ENCODE data around the gene BCAP29. TPM values are rescaled to one million over a fixed set of nuclear protein-coding genes. Genes with fewer than 3 reads are reported as not detected.

Gene BCAP29
- total RNA-seq, 2 experiments from 2014 or later, result 11.0 to 11.7 TPM

DNA sequence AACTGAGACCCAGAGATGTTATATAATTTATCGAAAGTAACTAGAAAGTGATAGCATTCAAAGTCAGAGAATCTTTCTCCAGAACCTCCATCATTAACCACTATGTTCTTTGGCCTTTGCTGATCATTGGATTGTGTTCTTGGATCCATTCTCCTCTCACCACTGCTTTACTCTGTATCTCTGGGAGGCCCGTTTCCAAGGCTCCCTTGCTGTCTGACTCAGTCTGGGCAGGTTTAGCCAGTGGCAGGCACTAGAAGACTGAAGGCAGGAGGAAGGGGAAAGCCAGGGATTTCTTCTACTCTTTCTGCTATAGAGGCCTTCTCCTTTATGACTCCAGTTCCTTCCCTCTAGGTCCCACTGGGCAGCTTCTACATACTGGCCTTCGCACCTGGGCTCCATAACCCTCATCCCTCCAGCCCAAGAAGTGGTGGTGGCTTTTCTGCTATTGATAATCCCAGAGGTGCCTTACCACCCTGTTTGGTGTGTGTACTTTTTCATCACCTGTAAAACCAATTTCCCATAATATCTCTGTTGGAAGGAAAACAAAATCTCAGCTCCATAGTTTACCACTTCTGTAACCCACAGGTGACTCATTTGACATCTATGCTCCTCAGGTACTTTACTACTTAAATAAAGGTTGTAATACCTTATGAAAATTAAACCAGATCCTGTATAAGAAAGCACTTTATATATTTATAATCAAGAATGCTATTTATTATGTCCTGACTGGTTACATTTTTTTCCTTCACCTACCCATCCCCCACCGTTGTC lies 36.0 kb downstream of the BCAP29 start:
- no peak overlapping the region for H3K4me3 ChIP-seq (ENCODE audit: low read length)
- CTCF ChIA-PET, result no interaction called here
- H3K9me3 ChIP-seq (ENCODE audit: control insufficient read depth in 1 of 2, insufficient read depth in 1 of 2, low read length in 2 of 2), result no peaks in the 10 kb centered on the region
- no peaks in the 10 kb centered on the region for H3K4me1 ChIP-seq (ENCODE audit: insufficient read depth, low read length)
- no peak overlapping the region for H3K4me3 Mint-ChIP-seq
- no peak overlapping the region for H3K27ac ChIP-seq (ENCODE audit: low read depth in 1 of 2, low read length in 2 of 2)
- no peaks in the 10 kb centered on the region for H3K9me3 Mint-ChIP-seq
- DNase-seq (no peak), ATAC-seq (ENCODE audit: poor library complexity) (no peak)
- TF ChIP-seq, protein P1, sequence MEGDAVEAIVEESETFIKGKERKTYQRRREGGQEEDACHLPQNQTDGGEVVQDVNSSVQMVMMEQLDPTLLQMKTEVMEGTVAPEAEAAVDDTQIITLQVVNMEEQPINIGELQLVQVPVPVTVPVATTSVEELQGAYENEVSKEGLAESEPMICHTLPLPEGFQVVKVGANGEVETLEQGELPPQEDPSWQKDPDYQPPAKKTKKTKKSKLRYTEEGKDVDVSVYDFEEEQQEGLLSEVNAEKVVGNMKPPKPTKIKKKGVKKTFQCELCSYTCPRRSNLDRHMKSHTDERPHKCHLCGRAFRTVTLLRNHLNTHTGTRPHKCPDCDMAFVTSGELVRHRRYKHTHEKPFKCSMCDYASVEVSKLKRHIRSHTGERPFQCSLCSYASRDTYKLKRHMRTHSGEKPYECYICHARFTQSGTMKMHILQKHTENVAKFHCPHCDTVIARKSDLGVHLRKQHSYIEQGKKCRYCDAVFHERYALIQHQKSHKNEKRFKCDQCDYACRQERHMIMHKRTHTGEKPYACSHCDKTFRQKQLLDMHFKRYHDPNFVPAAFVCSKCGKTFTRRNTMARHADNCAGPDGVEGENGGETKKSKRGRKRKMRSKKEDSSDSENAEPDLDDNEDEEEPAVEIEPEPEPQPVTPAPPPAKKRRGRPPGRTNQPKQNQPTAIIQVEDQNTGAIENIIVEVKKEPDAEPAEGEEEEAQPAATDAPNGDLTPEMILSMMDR (IDR thresholded peaks at IDR 0.05), result no peak
- H3K27ac Mint-ChIP-seq, result no peak overlapping the region
- no peaks in the 10 kb centered on the region for H3K27me3 ChIP-seq (ENCODE audit: control insufficient read depth in 1 of 2, insufficient read depth in 2 of 2, low read length in 2 of 2)
- H3K36me3 ChIP-seq (ENCODE audit: insufficient read depth, low read length), result peaks cover 17% of the 10 kb centered on the region
- no peaks in the 10 kb centered on the region for H3K27me3 Mint-ChIP-seq
- intact Hi-C loops (cut with DNase I, micrococcal nuclease), result no loop called here
- POLR2A ChIA-PET, result interaction anchor here (1.1 kb wide), 1 partner anchor 11 kb away, joined by 3 read pairs; no protein-coding TSS in a partner anchor
- H3K4me1 Mint-ChIP-seq (ENCODE audit: low read depth), result no peaks in the 10 kb centered on the region
- H3K36me3 Mint-ChIP-seq (ENCODE audit: low read depth), result peaks cover 54% of the 10 kb centered on the region

DNA sequence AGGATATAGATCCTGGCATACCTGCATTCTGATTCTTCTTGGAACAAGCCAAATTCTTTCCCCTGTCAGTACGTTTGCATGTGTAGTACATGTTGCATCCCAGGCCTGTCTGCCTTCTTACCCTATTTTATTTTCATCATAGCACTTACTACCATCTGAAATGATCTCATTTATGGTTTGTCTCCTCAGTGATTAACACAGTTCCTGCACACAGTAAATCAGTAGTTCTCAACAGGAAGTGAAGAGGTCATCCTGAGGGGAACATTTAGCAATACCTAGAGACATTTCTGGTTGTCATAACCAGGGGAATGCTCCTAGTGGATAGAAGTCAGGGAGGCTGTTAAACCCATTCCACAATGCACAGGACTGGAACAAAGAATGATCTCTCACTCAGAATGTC lies 42.4 kb downstream of the BCAP29 start:
- ATAC-seq (ENCODE audit: poor library complexity) (no peak), DNase-seq (peak in 1 of 14 experiments; percentile 3)
- no peaks in the 10 kb centered on the region for H3K4me1 Mint-ChIP-seq (ENCODE audit: low read depth)
- ChIA-PET POLR2A (no interaction called here), CTCF (no interaction called here)
- peaks cover 7% of the 10 kb centered on the region for H3K36me3 Mint-ChIP-seq (ENCODE audit: low read depth)
- Histone ChIP-seq H3K4me1 (ENCODE audit: insufficient read depth, low read length) (no peaks in the 10 kb centered on the region), H3K4me3 (ENCODE audit: low read length) (no peak overlapping the region), H3K27ac (ENCODE audit: low read depth in 1 of 2, low read length in 2 of 2) (no peak overlapping the region), H3K36me3 (ENCODE audit: insufficient read depth, low read length) (no peaks in the 10 kb centered on the region), H3K9me3 (ENCODE audit: control insufficient read depth in 1 of 2, insufficient read depth in 1 of 2, low read length in 2 of 2) (no peaks in the 10 kb centered on the region), H3K27me3 (ENCODE audit: control insufficient read depth in 1 of 2, insufficient read depth in 2 of 2, low read length in 2 of 2) (no peaks in the 10 kb centered on the region)
- H3K4me3 Mint-ChIP-seq, result no peak overlapping the region
- no peaks in the 10 kb centered on the region for H3K9me3 Mint-ChIP-seq
- TF ChIP-seq, protein P1 (IDR thresholded peaks at IDR 0.05), result no peak
- intact Hi-C loops (cut with DNase I, micrococcal nuclease), result no loop called here
- no peaks in the 10 kb centered on the region for H3K27me3 Mint-ChIP-seq
- H3K27ac Mint-ChIP-seq, result no peak overlapping the region

DNA sequence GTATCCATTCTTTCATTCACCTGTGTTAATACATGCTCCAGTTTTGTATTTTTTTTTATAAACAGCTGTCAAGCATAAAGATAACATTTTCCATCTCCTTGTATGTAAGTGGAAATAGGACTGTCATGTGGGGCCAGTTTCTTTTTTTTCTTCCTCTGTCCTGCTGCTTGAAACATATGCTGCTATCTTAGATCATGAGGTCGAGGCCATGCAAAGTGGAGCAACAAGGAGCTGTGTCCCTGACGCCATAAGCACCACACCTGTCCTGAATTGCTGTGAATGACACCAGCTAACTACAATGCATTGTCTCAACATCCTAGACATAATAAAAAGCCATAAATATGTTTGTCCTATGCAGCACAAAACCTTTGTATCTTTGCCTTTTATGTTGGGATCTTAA lies 42.8 kb downstream of the BCAP29 start:
- intact Hi-C loops (cut with DNase I, micrococcal nuclease), result no loop called here

More for the DNA sequence above, 42.8 kb downstream of the BCAP29 start:
- H3K27ac Mint-ChIP-seq, result no peak overlapping the region
- Histone ChIP-seq H3K4me3 (ENCODE audit: low read length) (no peak overlapping the region), H3K27me3 (ENCODE audit: control insufficient read depth in 1 of 2, insufficient read depth in 2 of 2, low read length in 2 of 2) (no peaks in the 10 kb centered on the region), H3K27ac (ENCODE audit: low read depth in 1 of 2, low read length in 2 of 2) (no peak overlapping the region), H3K9me3 (ENCODE audit: control insufficient read depth in 1 of 2, insufficient read depth in 1 of 2, low read length in 2 of 2) (no peaks in the 10 kb centered on the region), H3K36me3 (ENCODE audit: insufficient read depth, low read length) (no peaks in the 10 kb centered on the region), H3K4me1 (ENCODE audit: insufficient read depth, low read length) (no peaks in the 10 kb centered on the region)
- H3K36me3 Mint-ChIP-seq (ENCODE audit: low read depth), result peaks cover 7% of the 10 kb centered on the region
- no peaks in the 10 kb centered on the region for H3K4me1 Mint-ChIP-seq (ENCODE audit: low read depth)
- H3K4me3 Mint-ChIP-seq, result no peak overlapping the region
- no peak for DNase-seq
- H3K9me3 Mint-ChIP-seq, result no peaks in the 10 kb centered on the region
- H3K27me3 Mint-ChIP-seq, result no peaks in the 10 kb centered on the region
- POLR2A ChIA-PET, result no interaction called here
- TF ChIP-seq, protein P1 (IDR thresholded peaks at IDR 0.05), result no peak
- CTCF ChIA-PET, result no interaction called here
- ATAC-seq (ENCODE audit: poor library complexity), result no peak
